Spinal cord (tissue), 10 donors: ENCODE results near the gene DTD1. TPM values are rescaled to one million over a fixed set of nuclear protein-coding genes. Genes with fewer than 3 reads are reported as not detected.

Experiments used
- DNase-seq, 6 donors: peaks; one replicate each; pipeline versions ENCODE4 v3.0.0 to v3.0.0-alpha.2; 2013 to 2015; ENCODE audit warnings: low spot score in 6 of 6, low read depth in 4 of 6
- H3K27ac ChIP-seq: one replicate; pipeline ENCODE4 v1.5.1; 2013; ENCODE audit warnings: low read depth, low read length, control low read depth
- H3K27me3 ChIP-seq: one replicate; pipeline ENCODE4 v1.6.1; 2013; ENCODE audit warnings: low read length; ENCODE audit not compliant: control insufficient read depth, insufficient read depth
- H3K36me3 ChIP-seq: one replicate; pipeline ENCODE4 v1.6.1; 2013; ENCODE audit warnings: low read length; ENCODE audit not compliant: control insufficient read depth, insufficient read depth
- H3K4me1 ChIP-seq: one replicate; pipeline ENCODE4 v1.6.1; 2013; ENCODE audit warnings: low read length; ENCODE audit not compliant: control insufficient read depth, insufficient read depth
- H3K4me3 ChIP-seq: one replicate; pipeline ENCODE4 v1.5.1; 2013; ENCODE audit warnings: low read depth, low read length, control low read depth
- H3K9me3 ChIP-seq: one replicate; pipeline ENCODE4 v1.6.1; 2013; ENCODE audit warnings: low read length; ENCODE audit not compliant: control insufficient read depth, insufficient read depth
- WGBS: methylation state at CpG from one replicate; pipeline ENCODE4 v1.1.5; 2013; ENCODE audit warnings: missing lambda C conversion rate; ENCODE audit not compliant: insufficient coverage; 5-methylcytosine and 5-hydroxymethylcytosine counted together
- polyA plus RNA-seq, 2 donors: library from polyadenylated mRNA; unstranded; fragments of 120-200 nt; gene quantifications; one replicate each; pipeline ENCODE4 v1.2.1, GENCODE V29; 2013; ENCODE audit not compliant: insufficient read length in 2 of 2
- total RNA-seq, 2 donors: library from RNA; depleted of rRNA in 1 of 2; stranded (reverse); fragments of 120-200 nt in 1 of 2; fragments of >200 nt in 1 of 2; gene quantifications; one replicate each; pipeline versions ENCODE4 v1.2.3 to v1.2.4, GENCODE V29; 2013 to 2014
- donor health status: healthy.

The DTD1 gene
- total and polyA plus RNA-seq, 4 donors: 54.1 to 88.9 (median 72.2) TPM

- WGBS: 6% methylated on average over 3 of the region's 6 CpGs
- peak in 1 of 6 donors; percentile 4 for DNase-seq
- Histone ChIP-seq H3K27ac (peak overlapping the region; percentile 74), H3K36me3 (peaks cover 11% of the 10 kb centered on the region), H3K4me1 (peaks cover 9% of the 10 kb centered on the region), H3K27me3 (no peaks in the 10 kb centered on the region), H3K4me3 (peak overlapping the region; percentile 79), H3K9me3 (no peaks in the 10 kb centered on the region)
Measured at GRCh38 chr20:18567739-18568091, 20.1 kb upstream of the DTD1 start.

GRCh38 chr20:18571009-18571408, 16.8 kb upstream of the DTD1 start:
- no peak for DNase-seq
- Histone ChIP-seq H3K9me3 (no peaks in the 10 kb centered on the region), H3K4me3 (no peak overlapping the region), H3K27ac (no peak overlapping the region), H3K36me3 (peaks cover 10% of the 10 kb centered on the region), H3K27me3 (no peaks in the 10 kb centered on the region), H3K4me1 (peaks cover 9% of the 10 kb centered on the region)
- WGBS: 90% methylated on average over 2 of the region's 2 CpGs

DNA sequence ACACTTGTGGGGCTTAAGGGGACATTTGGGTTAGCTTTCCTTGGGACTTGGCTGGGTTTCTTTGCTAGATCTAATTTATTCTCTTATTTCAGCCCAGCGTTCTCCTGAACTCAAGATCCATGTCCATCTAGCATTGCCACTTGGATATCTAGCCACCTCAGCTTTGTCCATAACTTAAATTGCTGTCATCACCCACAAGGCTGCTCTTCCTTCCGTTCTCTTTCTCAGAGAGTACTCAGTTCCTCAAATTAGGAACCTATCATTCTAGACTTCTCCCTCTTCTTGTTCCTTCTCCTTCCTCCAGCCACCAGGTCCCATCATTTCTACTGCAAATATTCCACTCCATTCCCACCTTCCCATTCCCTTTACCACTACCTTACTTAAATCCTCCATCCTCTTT, 16.3 kb upstream of the DTD1 start:
- peaks cover 10% of the 10 kb centered on the region for H3K36me3 ChIP-seq
- no peak overlapping the region for H3K27ac ChIP-seq
- peaks cover 9% of the 10 kb centered on the region for H3K4me1 ChIP-seq
- no peaks in the 10 kb centered on the region for H3K27me3 ChIP-seq
- H3K4me3 ChIP-seq: no peak overlapping the region
- 97% methylated on average over 2 of the region's 2 CpGs for WGBS
- no peak for DNase-seq
- H3K9me3 ChIP-seq: no peaks in the 10 kb centered on the region

GRCh38 chr20:18577942-18578341, 9.9 kb upstream of the DTD1 start:
- no peaks in the 10 kb centered on the region for H3K36me3 ChIP-seq
- H3K4me3 ChIP-seq: no peak overlapping the region
- no peaks in the 10 kb centered on the region for H3K9me3 ChIP-seq
- 81% methylated on average over 4 of the region's 6 CpGs for WGBS
- no peaks in the 10 kb centered on the region for H3K4me1 ChIP-seq
- DNase-seq: no peak
- H3K27me3 ChIP-seq: no peaks in the 10 kb centered on the region
- H3K27ac ChIP-seq: no peak overlapping the region

- Histone ChIP-seq H3K4me3 (no peak overlapping the region), H3K27ac (no peak overlapping the region), H3K27me3 (no peaks in the 10 kb centered on the region), H3K4me1 (no peaks in the 10 kb centered on the region), H3K36me3 (no peaks in the 10 kb centered on the region), H3K9me3 (no peaks in the 10 kb centered on the region)
- WGBS: no CpG with 5 or more reads among the region's 6 CpGs
- DNase-seq: no peak
Measured at GRCh38 chr20:18578581-18578980, 9.3 kb upstream of the DTD1 start.

DNA sequence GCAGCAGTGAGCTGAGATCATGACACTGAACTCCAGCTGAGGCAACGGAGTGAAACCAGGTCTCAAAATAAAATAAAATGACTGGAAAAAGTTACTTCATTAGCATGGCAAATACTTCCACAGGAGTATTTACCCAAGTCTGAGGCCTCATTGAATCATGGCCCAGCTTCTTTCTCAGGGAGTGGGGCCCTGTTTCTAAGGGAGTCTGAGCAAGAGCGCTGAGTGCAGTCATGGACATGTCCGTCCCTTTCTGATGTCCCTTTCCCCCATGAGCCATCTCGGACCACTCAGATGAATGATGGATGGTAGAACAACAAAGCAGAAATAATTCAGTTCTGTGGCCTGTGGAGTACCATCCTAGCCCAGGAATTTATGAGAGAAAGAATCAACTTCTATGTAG, 7.8 kb upstream of the DTD1 start:
- no peak for DNase-seq
- Histone ChIP-seq H3K27me3 (no peaks in the 10 kb centered on the region), H3K36me3 (no peaks in the 10 kb centered on the region), H3K4me1 (no peaks in the 10 kb centered on the region), H3K4me3 (no peak overlapping the region), H3K9me3 (no peaks in the 10 kb centered on the region), H3K27ac (no peak overlapping the region)
- WGBS: 100% methylated on average over 1 of the region's 4 CpGs

- Histone ChIP-seq H3K4me1 (peaks cover 4% of the 10 kb centered on the region), H3K27ac (no peak overlapping the region), H3K27me3 (no peaks in the 10 kb centered on the region), H3K4me3 (no peak overlapping the region), H3K36me3 (no peaks in the 10 kb centered on the region), H3K9me3 (no peaks in the 10 kb centered on the region)
- WGBS: 93% methylated on average over 2 of the region's 2 CpGs
- no peak for DNase-seq
Measured at GRCh38 chr20:18585134-18585533, 2.7 kb upstream of the DTD1 start.

- Histone ChIP-seq H3K9me3 (no peaks in the 10 kb centered on the region), H3K4me3 (peak overlapping the region; percentile 75), H3K27ac (peak overlapping the region; percentile 64), H3K27me3 (no peaks in the 10 kb centered on the region), H3K4me1 (peaks cover 4% of the 10 kb centered on the region), H3K36me3 (no peaks in the 10 kb centered on the region)
- WGBS: 0% methylated on average over 12 of the region's 18 CpGs
- DNase-seq: peak in 1 of 6 donors; percentile 32
Measured at GRCh38 chr20:18588574-18588933, 700 bp downstream of the DTD1 start.

- no peak overlapping the region for H3K4me3 ChIP-seq
- DNase-seq: peak in 1 of 6 donors; percentile 5
- H3K4me1 ChIP-seq: peaks cover 4% of the 10 kb centered on the region
- no peaks in the 10 kb centered on the region for H3K27me3 ChIP-seq
- H3K36me3 ChIP-seq: no peaks in the 10 kb centered on the region
- H3K27ac ChIP-seq: no peak overlapping the region
- 87% methylated on average over 4 of the region's 8 CpGs for WGBS
- no peaks in the 10 kb centered on the region for H3K9me3 ChIP-seq
Measured at GRCh38 chr20:18589941-18590674, 2.3 kb downstream of the DTD1 start.

DNA sequence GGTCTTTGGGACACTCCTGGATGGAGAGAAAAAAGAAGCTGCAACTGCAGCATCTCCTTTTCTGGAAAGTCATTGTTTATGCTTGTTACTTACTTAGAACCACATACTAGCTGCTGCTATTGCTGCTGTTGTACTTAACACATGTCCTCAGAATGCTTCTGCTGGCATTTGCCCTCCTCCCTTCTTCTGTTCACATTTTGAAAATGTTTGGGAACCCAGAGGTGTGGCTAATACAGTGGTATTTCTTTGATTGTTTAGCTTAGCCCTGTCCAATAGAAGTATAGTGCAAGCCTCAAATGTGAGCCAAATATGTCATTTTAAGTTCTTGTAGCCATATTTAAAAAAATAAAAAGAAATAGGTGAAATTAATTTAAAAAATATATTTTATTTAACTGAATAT, 8.4 kb downstream of the DTD1 start:
- no peak overlapping the region for H3K4me3 ChIP-seq
- DNase-seq: no peak
- no peak overlapping the region for H3K27ac ChIP-seq
- H3K36me3 ChIP-seq: peaks cover 18% of the 10 kb centered on the region
- H3K27me3 ChIP-seq: no peaks in the 10 kb centered on the region
- H3K9me3 ChIP-seq: no peaks in the 10 kb centered on the region
- H3K4me1 ChIP-seq: no peaks in the 10 kb centered on the region
